ENCODE results near the gene PLOD1.

DNA sequence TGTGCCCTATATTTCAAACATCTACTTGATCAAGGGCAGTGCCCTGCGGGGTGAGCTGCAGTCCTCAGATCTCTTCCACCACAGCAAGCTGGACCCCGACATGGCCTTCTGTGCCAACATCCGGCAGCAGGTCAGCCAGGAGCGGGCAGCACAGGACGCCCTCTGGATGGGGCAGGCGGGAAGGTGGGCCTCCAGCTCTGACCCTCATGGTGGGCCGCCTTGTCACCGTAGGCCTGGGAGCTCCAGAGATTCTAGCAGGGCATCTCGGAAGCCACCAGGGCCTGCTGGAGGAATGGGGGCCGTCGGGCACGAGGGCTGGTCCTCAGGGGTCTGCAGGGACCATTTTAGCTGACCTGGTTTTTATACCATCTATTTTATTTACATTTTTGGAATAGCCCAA is 30.1 kb downstream of the PLOD1 start:
- no peak for TF ChIP-seq MEIS1 (CRISPR knock-in tag; IDR thresholded peaks at IDR 0.05; ENCODE audit: borderline replicate concordance)
- TF ChIP-seq CBX2 (IDR thresholded peaks at IDR 0.05; ENCODE audit: low read depth, low read length): no peak
- TF ChIP-seq CBX2 (CRISPR knock-in tag; IDR thresholded peaks at IDR 0.05; ENCODE audit: low read depth): no peak
- no peak for TF ChIP-seq MXD4 (CRISPR knock-in tag; IDR thresholded peaks at IDR 0.05)
- TF ChIP-seq, protein P1, sequence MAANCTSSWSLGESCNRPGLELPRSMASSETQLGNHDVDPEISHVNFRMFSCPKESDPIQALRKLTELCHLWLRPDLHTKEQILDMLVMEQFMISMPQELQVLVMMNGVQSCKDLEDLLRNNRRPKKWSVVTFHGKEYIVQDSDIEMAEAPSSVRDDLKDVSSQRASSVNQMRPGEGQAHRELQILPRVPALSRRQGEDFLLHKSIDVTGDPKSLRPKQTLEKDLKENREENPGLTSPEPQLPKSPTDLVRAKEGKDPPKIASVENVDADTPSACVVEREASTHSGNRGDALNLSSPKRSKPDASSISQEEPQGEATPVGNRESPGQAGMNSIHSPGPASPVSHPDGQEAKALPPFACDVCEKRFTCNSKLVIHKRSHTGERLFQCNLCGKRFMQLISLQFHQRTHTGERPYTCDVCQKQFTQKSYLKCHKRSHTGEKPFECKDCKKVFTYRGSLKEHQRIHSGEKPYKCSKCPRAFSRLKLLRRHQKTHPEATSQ (CRISPR knock-in tag; IDR thresholded peaks at IDR 0.05; ENCODE audit: borderline replicate concordance): no peak
- TF ChIP-seq, protein P2, sequence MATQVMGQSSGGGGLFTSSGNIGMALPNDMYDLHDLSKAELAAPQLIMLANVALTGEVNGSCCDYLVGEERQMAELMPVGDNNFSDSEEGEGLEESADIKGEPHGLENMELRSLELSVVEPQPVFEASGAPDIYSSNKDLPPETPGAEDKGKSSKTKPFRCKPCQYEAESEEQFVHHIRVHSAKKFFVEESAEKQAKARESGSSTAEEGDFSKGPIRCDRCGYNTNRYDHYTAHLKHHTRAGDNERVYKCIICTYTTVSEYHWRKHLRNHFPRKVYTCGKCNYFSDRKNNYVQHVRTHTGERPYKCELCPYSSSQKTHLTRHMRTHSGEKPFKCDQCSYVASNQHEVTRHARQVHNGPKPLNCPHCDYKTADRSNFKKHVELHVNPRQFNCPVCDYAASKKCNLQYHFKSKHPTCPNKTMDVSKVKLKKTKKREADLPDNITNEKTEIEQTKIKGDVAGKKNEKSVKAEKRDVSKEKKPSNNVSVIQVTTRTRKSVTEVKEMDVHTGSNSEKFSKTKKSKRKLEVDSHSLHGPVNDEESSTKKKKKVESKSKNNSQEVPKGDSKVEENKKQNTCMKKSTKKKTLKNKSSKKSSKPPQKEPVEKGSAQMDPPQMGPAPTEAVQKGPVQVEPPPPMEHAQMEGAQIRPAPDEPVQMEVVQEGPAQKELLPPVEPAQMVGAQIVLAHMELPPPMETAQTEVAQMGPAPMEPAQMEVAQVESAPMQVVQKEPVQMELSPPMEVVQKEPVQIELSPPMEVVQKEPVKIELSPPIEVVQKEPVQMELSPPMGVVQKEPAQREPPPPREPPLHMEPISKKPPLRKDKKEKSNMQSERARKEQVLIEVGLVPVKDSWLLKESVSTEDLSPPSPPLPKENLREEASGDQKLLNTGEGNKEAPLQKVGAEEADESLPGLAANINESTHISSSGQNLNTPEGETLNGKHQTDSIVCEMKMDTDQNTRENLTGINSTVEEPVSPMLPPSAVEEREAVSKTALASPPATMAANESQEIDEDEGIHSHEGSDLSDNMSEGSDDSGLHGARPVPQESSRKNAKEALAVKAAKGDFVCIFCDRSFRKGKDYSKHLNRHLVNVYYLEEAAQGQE (IDR thresholded peaks at IDR 0.05; ENCODE audit: borderline replicate concordance in 1 of 2, low read depth in 1 of 2, low read length in 2 of 2): no peak
